K562 (cell line): ENCODE data around the gene RAB6B. TPM values are rescaled to one million over a fixed set of nuclear protein-coding genes. Genes with fewer than 3 reads are reported as not detected.
A peak's percentile ranks its signal among the peaks of the same experiment; 100 is the strongest.

ENCODE experiments used
- ATAC-seq: fragments of 200-7000 bp; cut with Tn5 transposase; 3 replicates; pipeline ENCODE4 v1.9.1; 2020; ENCODE audit warnings: moderate library complexity
- BruUV-seq: library from RNA; stranded (reverse); fragments of 400-500 nt; replicated peaks from 2 replicates; lab custom pipeline; 2021; lab: Mats Ljungman, UMichigan
- CTCF ChIA-PET: fragments of 300-600 bp; formaldehyde crosslinking; extraction: SDS; loops from one replicate; lab custom pipeline; 2021; ENCODE audit warnings: low intra/inter-chr PET ratio; lab: Yijun Ruan, JAX
- POLR2A ChIA-PET: fragments of 300-600, 350-650 bp; sonication (Branson Sonifier 250); formaldehyde crosslinking; extraction: SDS; loops from one replicate; lab custom pipeline; 2021; ENCODE audit warnings: antibody characterized with exemption, inconsistent platforms; lab: Yijun Ruan, JAX
- DNase-seq, 4 experiments: peaks; one replicate each; pipeline versions ENCODE4 v3.0.0 to v3.0.0-alpha.2; 2011 to 2018; ENCODE audit warnings: low spot score in 3 of 4, mixed read lengths in 3 of 4; ENCODE audit errors: extremely low read depth in 1 of 4
- FAIRE-seq: peaks from 2 replicates; lab custom pipeline; 2011; peaks lifted over from hg19 to GRCh38; lab: Jason Lieb, UNC
- H2AFZ ChIP-seq: 2 replicates; pipeline ENCODE4 v1.6.0; 2011; ENCODE audit warnings: low read depth, low read length, control low read depth, inconsistent platforms
- H3K27ac ChIP-seq: fragments of 200-600 bp; 3 replicates; pipeline ENCODE4 v1.8.0; 2011; ENCODE audit warnings: low read depth, mild to moderate bottlenecking, control low read depth, inconsistent platforms, low read length, moderate library complexity, mixed read lengths; ENCODE audit errors: extremely low read depth
- H3K27me3 ChIP-seq, 2 experiments: fragments of 300-600 bp in 1 of 2; 2 replicates in 1 of 2; 3 replicates in 1 of 2; pipeline versions ENCODE4 v1.6.0 to v1.8.0; 2011; ENCODE audit warnings: inconsistent platforms in 2 of 2, low read length in 2 of 2, mild to moderate bottlenecking in 1 of 2, mixed read lengths in 1 of 2, moderate library complexity in 1 of 2; ENCODE audit not compliant: control insufficient read depth in 2 of 2, insufficient read depth in 2 of 2
- H3K36me3 ChIP-seq: fragments of 300-600 bp; 3 replicates; pipeline ENCODE4 v1.8.0; 2011; ENCODE audit warnings: mild to moderate bottlenecking, low read length, inconsistent platforms; ENCODE audit not compliant: control insufficient read depth, insufficient read depth
- H3K4me1 ChIP-seq, 2 experiments: fragments of 200-600 bp in 1 of 2; replicated peaks in 1 of 2; 2 replicates in 1 of 2; 3 replicates in 1 of 2; pipeline versions ENCODE4 v1.5.1 to v1.8.0; 2011; ENCODE audit warnings: inconsistent platforms in 2 of 2, low read length in 2 of 2, mild to moderate bottlenecking in 1 of 2, mixed read lengths in 1 of 2, moderate library complexity in 1 of 2; ENCODE audit not compliant: control insufficient read depth in 2 of 2, insufficient read depth in 2 of 2
- H3K4me2 ChIP-seq: 2 replicates; pipeline ENCODE4 v1.6.1; 2011; ENCODE audit warnings: low read length, control low read depth, inconsistent platforms, mixed read lengths; ENCODE audit not compliant: insufficient read depth
- H3K4me3 ChIP-seq: fragments of 200-600 bp; sonication (generic), shearing (Covaris generic); 2 replicates; pipeline ENCODE4 v1.5.1; 2016; ENCODE audit warnings: control low read depth, inconsistent platforms
- H3K79me2 ChIP-seq: fragments of 200-600 bp; 3 replicates; pipeline ENCODE4 v1.8.0; 2011; ENCODE audit warnings: low read length, inconsistent platforms; ENCODE audit not compliant: control insufficient read depth, insufficient read depth
- H3K9ac ChIP-seq, 2 experiments: 2 replicates each; pipeline versions ENCODE4 v1.6.0 to v1.6.1; 2011; ENCODE audit warnings: low read depth in 2 of 2, low read length in 2 of 2, control low read depth in 1 of 2, inconsistent platforms in 1 of 2, mild to moderate bottlenecking in 1 of 2, mixed read lengths in 1 of 2; ENCODE audit not compliant: insufficient read depth in 1 of 2
- H3K9me1 ChIP-seq: one replicate; pipeline ENCODE4 v1.6.0; 2011; ENCODE audit warnings: inconsistent platforms, mild to moderate bottlenecking, low read length, moderate library complexity; ENCODE audit not compliant: control insufficient read depth, insufficient read depth
- H3K9me3 ChIP-seq: replicated peaks from 2 replicates; pipeline ENCODE4 v1.5.1; 2011; ENCODE audit warnings: low read depth, low read length, inconsistent platforms; ENCODE audit not compliant: control insufficient read depth, insufficient read depth
- H4K20me1 ChIP-seq: replicated peaks from 2 replicates; pipeline ENCODE4 v1.6.1; 2011; ENCODE audit warnings: low read length, inconsistent platforms, mixed read lengths; ENCODE audit not compliant: control insufficient read depth, insufficient read depth
- C11orf30 ChIP-seq: fragments of 450-650 bp; IDR thresholded peaks from 2 replicates; pipeline ENCODE4 v1.6.1; 2016; ENCODE audit warnings: low read depth, mild to moderate bottlenecking
- CBX1 ChIP-seq: sonication (generic); IDR thresholded peaks from 2 replicates; pipeline ENCODE4 v1.6.1; 2016; ENCODE audit warnings: antibody characterized with exemption, low read depth, mild to moderate bottlenecking
- HIVEP1 ChIP-seq: fragments of 250-450 bp; sonication (Bioruptor Pico); IDR thresholded peaks from 2 replicates; pipeline ENCODE4 v1.4.0; 2020; ENCODE audit warnings: mild to moderate bottlenecking
- HOXB6 ChIP-seq: fragments of 250-450 bp; sonication (Bioruptor Pico); IDR thresholded peaks from 2 replicates; pipeline ENCODE4 v1.5.1; 2022; ENCODE audit warnings: mild to moderate bottlenecking, borderline replicate concordance
- KAT2B ChIP-seq: IDR thresholded peaks from one replicate; pipeline ENCODE4 v1.6.1; 2012; ENCODE audit warnings: low read depth, mild to moderate bottlenecking, control low read depth, inconsistent platforms, low read length, moderate library complexity
- MCM7 ChIP-seq, 2 experiments: fragments of 450-650 bp; IDR thresholded peaks; 2 replicates each; pipeline ENCODE4 v1.6.1; 2016 to 2018
- MYC ChIP-seq, 2 experiments: fragments of 250-450 bp in 1 of 2; sonication (Bioruptor Pico) in 1 of 2; IDR thresholded peaks; 2 replicates each; pipeline versions ENCODE4 v1.5.1 to v1.6.1; 2012 to 2021; ENCODE audit warnings: low read depth in 2 of 2, borderline replicate concordance in 1 of 2, improper control_type of control experiment in 1 of 2, low read length in 1 of 2, mild to moderate bottlenecking in 1 of 2, moderate library complexity in 1 of 2
- NFATC3 ChIP-seq: fragments of 450-650 bp; IDR thresholded peaks from 2 replicates; pipeline ENCODE4 v1.6.1; 2017; ENCODE audit warnings: mild to moderate bottlenecking
- PHF20 ChIP-seq: fragments of 450-650 bp; IDR thresholded peaks from 2 replicates; pipeline ENCODE4 v1.6.1; 2018; ENCODE audit not compliant: partially characterized antibody
- PRMT5 ChIP-seq: sonication (generic); formaldehyde crosslinking; IDR thresholded peaks from 2 replicates; pipeline ENCODE4 v1.5.0; 2020; ENCODE audit warnings: missing genetic modification reagents
- PTTG1 ChIP-seq: fragments of 450-650 bp; IDR thresholded peaks from 2 replicates; pipeline ENCODE4 v1.6.1; 2016; ENCODE audit warnings: low read depth, mild to moderate bottlenecking, missing genetic modification characterization, missing compliant biosample characterization
- ZNF24 ChIP-seq: fragments of 450-650 bp; IDR thresholded peaks from 2 replicates; pipeline ENCODE4 v1.6.1; 2016
- ZNF76 ChIP-seq: fragments of 250-450 bp; sonication (Bioruptor Pico); IDR thresholded peaks from 2 replicates; pipeline ENCODE4 v1.4.0; 2020; ENCODE audit warnings: mild to moderate bottlenecking, moderate library complexity, borderline replicate concordance
- WGBS: fragments of 100-300 bp; shearing (Covaris generic); methylation state at CpG from one replicate; pipeline ENCODE4 v1.1.6; 2016; ENCODE audit warnings: low coverage, mixed read lengths; ENCODE audit not compliant: insufficient coverage; ENCODE audit errors: missing lambda C conversion rate; 5-methylcytosine and 5-hydroxymethylcytosine counted together
- in situ Hi-C: fragments of 300-500 bp; cut with MboI; formaldehyde crosslinking; loops from 4 replicates; pipeline ENCODE4 v1.15.0; 2018; ENCODE audit warnings: inconsistent platforms, mixed read lengths
- intact Hi-C: fragments of 100-400 bp; cut with micrococcal nuclease; formaldehyde crosslinking; loops from 2 replicates; pipeline ENCODE4 v1.14.2; 2022
- polyA plus RNA-seq, 8 experiments: library from polyadenylated mRNA; depleted of rRNA in 4 of 8; stranded (reverse) in 5 of 8; unstranded in 3 of 8; fragments of >200 nt; fragmentation: Nextera tagmentation in 2 of 8; fragmentation: Illumina TruSeq in 1 of 8; extraction: Ambion mirVana in 2 of 8; extraction: Trizol in 1 of 8; gene quantifications; 2 replicates each; pipeline versions ENCODE4 v1.2.1 to v1.2.3, GENCODE V29; 2011 to 2014; ENCODE audit warnings: inconsistent platforms in 1 of 8, missing spikeins in 1 of 8
- total RNA-seq, 7 experiments: library from RNA; depleted of rRNA in 6 of 7; stranded (reverse); fragments of >200 nt in 6 of 7; fragmentation: Illumina TruSeq in 2 of 7; extraction: Trizol in 2 of 7; gene quantifications; 2 replicates each; pipeline versions ENCODE4 v1.2.1 to v1.2.3, GENCODE V29; 2011 to 2021; ENCODE audit warnings: low replicate concordance in 1 of 7

The RAB6B gene
- total and polyA plus RNA-seq, 9 of the 15 experiments (the other 6 are each of a cell fraction or from before 2014, with no cell fraction given): 0.60 to 18.1 (median 1.5) TPM

DNA sequence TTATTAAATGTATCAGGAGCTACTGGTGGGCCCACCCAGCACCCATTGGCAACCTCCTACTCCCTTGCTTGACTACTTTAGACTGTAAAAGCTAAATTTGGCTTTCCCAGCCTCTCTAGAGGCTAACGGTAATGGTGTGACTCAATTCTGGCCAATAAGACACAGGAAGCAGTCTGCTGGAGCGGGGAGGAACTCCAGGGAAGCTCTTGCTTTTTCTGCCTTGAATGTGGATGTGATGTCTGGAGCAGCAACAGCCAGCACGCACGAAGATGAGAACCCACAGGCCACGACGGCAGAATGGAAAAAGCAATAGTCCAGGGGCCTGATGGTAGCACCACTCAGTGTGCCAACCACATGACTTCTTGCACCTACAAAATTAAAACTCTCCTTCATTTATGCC, 39.9 kb downstream of the RAB6B start:
- no peak overlapping the region for H2AFZ ChIP-seq
- no TSS peak for BruUV-seq
- CTCF ChIA-PET: no interaction called here
- POLR2A ChIA-PET: interaction anchor here (0.7 to 1.0 kb wide), 3 partner anchors 37 to 339 kb away, joined by 3 read pairs; no protein-coding TSS in a partner anchor
- no peaks in the 10 kb centered on the region for H3K36me3 ChIP-seq
- no peaks in the 10 kb centered on the region for H4K20me1 ChIP-seq
- no peaks in the 10 kb centered on the region for H3K79me2 ChIP-seq
- peaks cover 30 to 55% of the 10 kb centered on the region in 2 experiments; a peak in 4 of 5 replicates for H3K4me1 ChIP-seq
- H3K27ac ChIP-seq: no peak overlapping the region
- in situ Hi-C loops: no loop called here
- 53% methylated on average over 6 of the region's 6 CpGs for WGBS
- no peak overlapping the region; a peak in 1 of 4 replicates for H3K9ac ChIP-seq
- peak; percentile 32 for FAIRE-seq
- DNase-seq: no peak
- no peak overlapping the region for H3K4me2 ChIP-seq
- no peak overlapping the region for H3K4me3 ChIP-seq
- no peaks in the 10 kb centered on the region for H3K27me3 ChIP-seq
- H3K9me1 ChIP-seq: no peaks in the 10 kb centered on the region
- no peaks in the 10 kb centered on the region for H3K9me3 ChIP-seq
- ATAC-seq: no peak
- TF ChIP-seq MYC (IDR thresholded peaks at IDR 0.05; ENCODE audit: low read depth, low read length): no peak
- no peak for TF ChIP-seq MYC (CRISPR knock-in tag; IDR thresholded peaks at IDR 0.05; ENCODE audit: borderline replicate concordance, low read depth)
- TF ChIP-seq HOXB6 (CRISPR knock-in tag): no peak
- TF ChIP-seq PHF20: no peak
- TF ChIP-seq CBX1: no peak
- TF ChIP-seq HIVEP1 (CRISPR knock-in tag): no peak
- no peak for TF ChIP-seq MCM7 (IDR thresholded peaks at IDR 0.05)
- TF ChIP-seq PTTG1: no peak
- TF ChIP-seq KAT2B: no peak
- no peak for TF ChIP-seq ZNF24
- TF ChIP-seq ZNF76: no peak
- no peak for TF ChIP-seq NFATC3
- no peak for TF ChIP-seq C11orf30
- no peak for TF ChIP-seq PRMT5 (CRISPR knock-in tag)
- intact Hi-C loops: no loop called here
